Cardiac muscle cell (in vitro differentiated cells and primary cell): ENCODE measurements around the gene ANO10. TPM values are rescaled to one million over a fixed set of nuclear protein-coding genes. Genes with fewer than 3 reads are reported as not detected.

Source experiments
- DNase-seq, 2 donors: peaks; one replicate each; pipeline versions ENCODE4 v3.0.0 to v3.0.0-alpha.2; 2010 to 2017; ENCODE audit warnings: low read depth in 1 of 2, low spot score in 1 of 2
- H3K27ac ChIP-seq: fragments of 200-600 bp; sonication (generic); 2 replicates; pipeline ENCODE4 v1.5.1; 2016
- H3K27me3 ChIP-seq: fragments of 200-600 bp; sonication (generic); 2 replicates; pipeline ENCODE4 v1.6.0; 2016; ENCODE audit warnings: control low read depth
- H3K36me3 ChIP-seq: fragments of 200-600 bp; sonication (generic); 2 replicates; pipeline ENCODE4 v1.5.1; 2016; ENCODE audit warnings: control low read depth
- H3K4me1 ChIP-seq: fragments of 200-600 bp; sonication (generic); 2 replicates; pipeline ENCODE4 v1.8.1; 2017; ENCODE audit warnings: low read depth, mild to moderate bottlenecking, mixed run types
- H3K4me3 ChIP-seq: fragments of 200-600 bp; sonication (generic); 2 replicates; pipeline ENCODE4 v1.5.1; 2016; ENCODE audit warnings: mild to moderate bottlenecking
- H3K9me3 ChIP-seq: fragments of 200-600 bp; sonication (generic); 2 replicates; pipeline ENCODE4 v1.5.1; 2017; ENCODE audit warnings: low read depth, mild to moderate bottlenecking, control low read depth
- CTCF ChIP-seq: IDR thresholded peaks from 2 replicates; pipeline ENCODE4 v1.5.1; 2012; ENCODE audit warnings: low read depth, mild to moderate bottlenecking, low read length
- polyA plus RNA-seq: library from polyadenylated mRNA; unstranded; fragments of >200 nt; fragmentation: Nextera tagmentation; extraction: Ambion mirVana; gene quantifications from 2 replicates; pipeline ENCODE4 v1.2.1, GENCODE V29; 2016
- total RNA-seq: library from RNA; depleted of rRNA; stranded (reverse); fragments of >200 nt; gene quantifications from 2 replicates; pipeline ENCODE4 v1.2.3, GENCODE V29; 2016

The ANO10 gene
- total and polyA plus RNA-seq, 2 experiments from 2014 or later = 15.0 to 36.6 TPM

- H3K4me3 ChIP-seq = no peak overlapping the region
- no peak for DNase-seq
- H3K36me3 ChIP-seq = no peaks in the 10 kb centered on the region
- no peaks in the 10 kb centered on the region for H3K9me3 ChIP-seq
- no peak overlapping the region for H3K27ac ChIP-seq
- no peaks in the 10 kb centered on the region for H3K4me1 ChIP-seq
- TF ChIP-seq CTCF = no peak
- H3K27me3 ChIP-seq = no peaks in the 10 kb centered on the region
Measured at GRCh38 chr3:43432462-43432861, 189.3 kb downstream of the ANO10 start.

- DNase-seq = no peak
- Histone ChIP-seq H3K27ac (peak overlapping the region; percentile 38), H3K27me3 (no peaks in the 10 kb centered on the region), H3K4me3 (no peak overlapping the region), H3K4me1 (peaks cover 4% of the 10 kb centered on the region), H3K36me3 (no peaks in the 10 kb centered on the region), H3K9me3 (no peaks in the 10 kb centered on the region)
- no peak for TF ChIP-seq CTCF
Measured at GRCh38 chr3:43426388-43426787, 195.4 kb downstream of the ANO10 start.

GRCh38 chr3:43425829-43426228, 196.0 kb downstream of the ANO10 start:
- Histone ChIP-seq H3K9me3 (no peaks in the 10 kb centered on the region), H3K27ac (peak overlapping the region; percentile 38), H3K27me3 (no peaks in the 10 kb centered on the region), H3K4me3 (no peak overlapping the region), H3K36me3 (no peaks in the 10 kb centered on the region), H3K4me1 (peaks cover 4% of the 10 kb centered on the region)
- DNase-seq = no peak
- no peak for TF ChIP-seq CTCF

GRCh38 chr3:43423639-43424038, 198.2 kb downstream of the ANO10 start:
- TF ChIP-seq CTCF = no peak
- Histone ChIP-seq H3K4me3 (no peak overlapping the region), H3K27me3 (no peaks in the 10 kb centered on the region), H3K36me3 (no peaks in the 10 kb centered on the region), H3K9me3 (no peaks in the 10 kb centered on the region), H3K27ac (no peak overlapping the region), H3K4me1 (peaks cover 4% of the 10 kb centered on the region)
- no peak for DNase-seq

- Histone ChIP-seq H3K4me3 (no peak overlapping the region), H3K27ac (no peak overlapping the region), H3K9me3 (no peaks in the 10 kb centered on the region), H3K36me3 (no peaks in the 10 kb centered on the region), H3K4me1 (peaks cover 4% of the 10 kb centered on the region), H3K27me3 (no peaks in the 10 kb centered on the region)
- peak in 1 of 2 donors; percentile 13 for DNase-seq
- no peak for TF ChIP-seq CTCF
Measured at GRCh38 chr3:43423142-43423541, 198.7 kb downstream of the ANO10 start.
